WTC11 (cell line): ENCODE data around the gene PARVG. TPM values are rescaled to one million over a fixed set of nuclear protein-coding genes. Genes with fewer than 3 reads are reported as not detected.

Experiments
- ATAC-seq: fragments of 200-7000 bp; cut with Tn5 transposase; 2 replicates; pipeline ENCODE4 v1.10.0; 2021; ENCODE audit warnings: mild to moderate bottlenecking, moderate library complexity
- CTCF ChIA-PET: fragments of 300-600 bp; sonication (Branson Sonifier 250); formaldehyde crosslinking; loops from one replicate; lab custom pipeline; 2021; ENCODE audit warnings: antibody characterized with exemption; lab: Charles Lee
- POLR2A ChIA-PET: fragments of 350-600 bp; sonication (Branson Sonifier 250); formaldehyde crosslinking; loops from one replicate; lab custom pipeline; 2021; ENCODE audit warnings: antibody characterized with exemption; lab: Charles Lee
- DNase-seq: peaks from one replicate; pipeline ENCODE4 v3.0.0; 2021; ENCODE audit warnings: low spot score
- H3K27ac Mint-ChIP-seq: 2 replicates; pipeline ENCODE4 v1.8.0; 2021; ENCODE audit warnings: mixed read lengths
- H3K27me3 Mint-ChIP-seq: 2 replicates; pipeline ENCODE4 v1.8.0; 2021; ENCODE audit warnings: low read depth, mild to moderate bottlenecking, moderate library complexity, mixed read lengths
- H3K36me3 Mint-ChIP-seq: 2 replicates; pipeline ENCODE4 v1.8.0; 2021; ENCODE audit warnings: mixed read lengths
- H3K4me1 Mint-ChIP-seq: 2 replicates; pipeline ENCODE4 v1.8.0; 2022; ENCODE audit warnings: mixed read lengths
- H3K4me3 Mint-ChIP-seq: 2 replicates; pipeline ENCODE4 v1.8.0; 2021; ENCODE audit warnings: mild to moderate bottlenecking, moderate library complexity, mixed read lengths
- H3K9me3 Mint-ChIP-seq: 2 replicates; pipeline ENCODE4 v1.8.0; 2021; ENCODE audit warnings: mixed read lengths
- AR ChIP-seq: fragments of 250-450 bp; sonication (Bioruptor Pico); IDR thresholded peaks from 2 replicates; pipeline ENCODE4 v1.9.0; 2021; ENCODE audit warnings: mild to moderate bottlenecking
- ATF3 ChIP-seq: sonication (generic); formaldehyde crosslinking; conservative IDR thresholded peaks from 2 replicates; pipeline ENCODE4 v1.8.1; 2022; ENCODE audit warnings: mild to moderate bottlenecking, missing genetic modification reagents
- ELF4 ChIP-seq: sonication (generic); formaldehyde crosslinking; IDR thresholded peaks from 2 replicates; pipeline ENCODE4 v1.8.1; 2022; ENCODE audit warnings: low read depth, mild to moderate bottlenecking, moderate library complexity, missing genetic modification reagents
- IRF2 ChIP-seq: sonication (generic); formaldehyde crosslinking; IDR thresholded peaks from 2 replicates; pipeline ENCODE4 v1.8.0; 2022; ENCODE audit warnings: low read depth, missing genetic modification reagents, borderline replicate concordance
- JAZF1 ChIP-seq: fragments of 250-450 bp; sonication (Bioruptor Pico); IDR thresholded peaks from 2 replicates; pipeline ENCODE4 v1.9.0; 2021; ENCODE audit warnings: moderate library complexity, mild to moderate bottlenecking, inconsistent platforms
- MLX ChIP-seq: sonication (generic); formaldehyde crosslinking; IDR thresholded peaks from 2 replicates; pipeline ENCODE4 v1.8.1; 2023; ENCODE audit warnings: mild to moderate bottlenecking, missing genetic modification reagents, moderate library complexity
- MYBL2 ChIP-seq: sonication (generic); formaldehyde crosslinking; IDR thresholded peaks from 2 replicates; pipeline ENCODE4 v1.8.1; 2023; ENCODE audit warnings: mild to moderate bottlenecking, moderate library complexity, missing genetic modification reagents
- NR1H2 ChIP-seq: sonication (generic); formaldehyde crosslinking; IDR thresholded peaks from 2 replicates; pipeline ENCODE4 v1.9.0; 2021; ENCODE audit warnings: mild to moderate bottlenecking, moderate library complexity, missing genetic modification reagents
- NR2C2 ChIP-seq: sonication (generic); formaldehyde crosslinking; IDR thresholded peaks from 2 replicates; pipeline ENCODE4 v1.8.0; 2022; ENCODE audit warnings: mild to moderate bottlenecking, missing genetic modification reagents
- NR3C1 ChIP-seq: sonication (generic); formaldehyde crosslinking; conservative IDR thresholded peaks from 2 replicates; pipeline ENCODE4 v1.8.1; 2023; ENCODE audit warnings: low read depth, mild to moderate bottlenecking, missing genetic modification reagents
- RORB ChIP-seq: fragments of 250-450 bp; sonication (Bioruptor Pico); IDR thresholded peaks from 2 replicates; pipeline ENCODE4 v1.9.0; 2021; ENCODE audit warnings: mild to moderate bottlenecking
- SMAD4 ChIP-seq: sonication (generic); formaldehyde crosslinking; IDR thresholded peaks from 2 replicates; pipeline ENCODE4 v1.8.0; 2022; ENCODE audit warnings: mild to moderate bottlenecking, missing genetic modification reagents
- SOX15 ChIP-seq: fragments of 250-450 bp; sonication (Bioruptor Pico); IDR thresholded peaks from 2 replicates; pipeline ENCODE4 v1.9.0; 2021; ENCODE audit warnings: mild to moderate bottlenecking
- TEAD4 ChIP-seq: sonication (generic); formaldehyde crosslinking; IDR thresholded peaks from 2 replicates; pipeline ENCODE4 v1.8.0; 2022; ENCODE audit warnings: mild to moderate bottlenecking, missing genetic modification reagents
- ZMAT4 ChIP-seq: fragments of 250-450 bp; sonication (Bioruptor Pico); IDR thresholded peaks from 2 replicates; pipeline ENCODE4 v1.9.0; 2021; ENCODE audit warnings: mild to moderate bottlenecking
- ZNF121 ChIP-seq: sonication (generic); formaldehyde crosslinking; IDR thresholded peaks from 2 replicates; pipeline ENCODE4 v1.8.0; 2023; ENCODE audit warnings: missing genetic modification reagents
- ZNF138 ChIP-seq: sonication (generic); formaldehyde crosslinking; conservative IDR thresholded peaks from 2 replicates; pipeline ENCODE4 v1.8.1; 2022; ENCODE audit warnings: mild to moderate bottlenecking, moderate library complexity, missing genetic modification reagents
- ZNF416 ChIP-seq: fragments of 250-450 bp; sonication (Bioruptor Pico); IDR thresholded peaks from 2 replicates; pipeline ENCODE4 v1.9.0; 2021; ENCODE audit warnings: mild to moderate bottlenecking, inconsistent platforms
- ZNF423 ChIP-seq: fragments of 250-450 bp; sonication (Bioruptor Pico); IDR thresholded peaks from 2 replicates; pipeline ENCODE4 v2.1.2; 2022; ENCODE audit warnings: mild to moderate bottlenecking, moderate library complexity
- total RNA-seq: library from RNA; stranded (reverse); gene quantifications from 3 replicates; pipeline ENCODE4 v1.2.3, GENCODE V29; 2021
- TF ChIP-seq, protein P1 (sequence below): sonication (generic); formaldehyde crosslinking; IDR thresholded peaks from 2 replicates; pipeline ENCODE4 v1.8.0; 2022; ENCODE audit warnings: mild to moderate bottlenecking, missing genetic modification reagents
- TF ChIP-seq, protein P2 (sequence below): sonication (generic); formaldehyde crosslinking; IDR thresholded peaks from 2 replicates; pipeline ENCODE4 v1.8.1; 2022; ENCODE audit warnings: low read depth, mild to moderate bottlenecking, moderate library complexity, missing genetic modification reagents, borderline replicate concordance
- TF ChIP-seq, protein P3 (sequence below): sonication (generic); formaldehyde crosslinking; IDR thresholded peaks from 2 replicates; pipeline ENCODE4 v1.8.1; 2022; ENCODE audit warnings: missing genetic modification reagents, borderline replicate concordance
- TF ChIP-seq, protein P4 (sequence below): fragments of 250-450 bp; sonication (Bioruptor Pico); IDR thresholded peaks from 2 replicates; pipeline ENCODE4 v1.9.0; 2021; ENCODE audit warnings: moderate library complexity, mild to moderate bottlenecking, inconsistent platforms, borderline replicate concordance
- TF ChIP-seq, protein P5 (sequence below): fragments of 250-450 bp; sonication (Bioruptor Pico); IDR thresholded peaks from 2 replicates; pipeline ENCODE4 v1.8.0; 2021; ENCODE audit warnings: mild to moderate bottlenecking
- TF ChIP-seq, protein P6 (sequence below): sonication (generic); formaldehyde crosslinking; IDR thresholded peaks from 2 replicates; pipeline ENCODE4 v1.8.0; 2022; ENCODE audit warnings: mild to moderate bottlenecking, missing genetic modification reagents
- TF ChIP-seq, protein P7 (sequence below): sonication (generic); formaldehyde crosslinking; IDR thresholded peaks from 2 replicates; pipeline ENCODE4 v1.8.0; 2023; ENCODE audit warnings: missing genetic modification reagents

The PARVG gene
- total RNA-seq, 1 experiment from 2014 or later = 0.94 TPM

- TF ChIP-seq, protein P1, sequence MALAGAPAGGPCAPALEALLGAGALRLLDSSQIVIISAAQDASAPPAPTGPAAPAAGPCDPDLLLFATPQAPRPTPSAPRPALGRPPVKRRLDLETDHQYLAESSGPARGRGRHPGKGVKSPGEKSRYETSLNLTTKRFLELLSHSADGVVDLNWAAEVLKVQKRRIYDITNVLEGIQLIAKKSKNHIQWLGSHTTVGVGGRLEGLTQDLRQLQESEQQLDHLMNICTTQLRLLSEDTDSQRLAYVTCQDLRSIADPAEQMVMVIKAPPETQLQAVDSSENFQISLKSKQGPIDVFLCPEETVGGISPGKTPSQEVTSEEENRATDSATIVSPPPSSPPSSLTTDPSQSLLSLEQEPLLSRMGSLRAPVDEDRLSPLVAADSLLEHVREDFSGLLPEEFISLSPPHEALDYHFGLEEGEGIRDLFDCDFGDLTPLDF = no peak
- TF ChIP-seq ATF3 (CRISPR knock-in tag) (no peak), ELF4 (CRISPR knock-in tag) (no peak), ZNF138 (no peak), NR1H2 (CRISPR knock-in tag) (no peak), NR3C1 (CRISPR knock-in tag) (no peak), AR (CRISPR knock-in tag) (no peak)
- TF ChIP-seq, protein P2, sequence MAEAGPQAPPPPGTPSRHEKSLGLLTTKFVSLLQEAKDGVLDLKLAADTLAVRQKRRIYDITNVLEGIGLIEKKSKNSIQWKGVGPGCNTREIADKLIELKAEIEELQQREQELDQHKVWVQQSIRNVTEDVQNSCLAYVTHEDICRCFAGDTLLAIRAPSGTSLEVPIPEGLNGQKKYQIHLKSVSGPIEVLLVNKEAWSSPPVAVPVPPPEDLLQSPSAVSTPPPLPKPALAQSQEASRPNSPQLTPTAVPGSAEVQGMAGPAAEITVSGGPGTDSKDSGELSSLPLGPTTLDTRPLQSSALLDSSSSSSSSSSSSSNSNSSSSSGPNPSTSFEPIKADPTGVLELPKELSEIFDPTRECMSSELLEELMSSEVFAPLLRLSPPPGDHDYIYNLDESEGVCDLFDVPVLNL (CRISPR knock-in tag) = no peak
- TF ChIP-seq, protein P3, sequence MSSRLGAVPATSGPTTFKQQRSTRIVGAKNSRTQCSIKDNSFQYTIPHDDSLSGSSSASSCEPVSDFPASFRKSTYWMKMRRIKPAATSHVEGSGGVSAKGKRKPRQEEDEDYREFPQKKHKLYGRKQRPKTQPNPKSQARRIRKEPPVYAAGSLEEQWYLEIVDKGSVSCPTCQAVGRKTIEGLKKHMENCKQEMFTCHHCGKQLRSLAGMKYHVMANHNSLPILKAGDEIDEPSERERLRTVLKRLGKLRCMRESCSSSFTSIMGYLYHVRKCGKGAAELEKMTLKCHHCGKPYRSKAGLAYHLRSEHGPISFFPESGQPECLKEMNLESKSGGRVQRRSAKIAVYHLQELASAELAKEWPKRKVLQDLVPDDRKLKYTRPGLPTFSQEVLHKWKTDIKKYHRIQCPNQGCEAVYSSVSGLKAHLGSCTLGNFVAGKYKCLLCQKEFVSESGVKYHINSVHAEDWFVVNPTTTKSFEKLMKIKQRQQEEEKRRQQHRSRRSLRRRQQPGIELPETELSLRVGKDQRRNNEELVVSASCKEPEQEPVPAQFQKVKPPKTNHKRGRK = no peak
- TF ChIP-seq, protein P4, sequence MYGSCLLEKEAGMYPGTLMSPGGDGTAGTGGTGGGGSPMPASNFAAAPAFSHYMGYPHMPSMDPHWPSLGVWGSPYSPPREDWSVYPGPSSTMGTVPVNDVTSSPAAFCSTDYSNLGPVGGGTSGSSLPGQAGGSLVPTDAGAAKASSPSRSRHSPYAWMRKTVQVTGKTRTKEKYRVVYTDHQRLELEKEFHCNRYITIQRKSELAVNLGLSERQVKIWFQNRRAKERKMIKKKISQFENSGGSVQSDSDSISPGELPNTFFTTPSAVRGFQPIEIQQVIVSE (CRISPR knock-in tag) = no peak
- TF ChIP-seq, protein P5, sequence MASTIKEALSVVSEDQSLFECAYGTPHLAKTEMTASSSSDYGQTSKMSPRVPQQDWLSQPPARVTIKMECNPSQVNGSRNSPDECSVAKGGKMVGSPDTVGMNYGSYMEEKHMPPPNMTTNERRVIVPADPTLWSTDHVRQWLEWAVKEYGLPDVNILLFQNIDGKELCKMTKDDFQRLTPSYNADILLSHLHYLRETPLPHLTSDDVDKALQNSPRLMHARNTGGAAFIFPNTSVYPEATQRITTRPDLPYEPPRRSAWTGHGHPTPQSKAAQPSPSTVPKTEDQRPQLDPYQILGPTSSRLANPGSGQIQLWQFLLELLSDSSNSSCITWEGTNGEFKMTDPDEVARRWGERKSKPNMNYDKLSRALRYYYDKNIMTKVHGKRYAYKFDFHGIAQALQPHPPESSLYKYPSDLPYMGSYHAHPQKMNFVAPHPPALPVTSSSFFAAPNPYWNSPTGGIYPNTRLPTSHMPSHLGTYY = no peak
Observed at GRCh38 chr22:44196241-44196640, 15.5 kb downstream of the PARVG start (continued).

DNA sequence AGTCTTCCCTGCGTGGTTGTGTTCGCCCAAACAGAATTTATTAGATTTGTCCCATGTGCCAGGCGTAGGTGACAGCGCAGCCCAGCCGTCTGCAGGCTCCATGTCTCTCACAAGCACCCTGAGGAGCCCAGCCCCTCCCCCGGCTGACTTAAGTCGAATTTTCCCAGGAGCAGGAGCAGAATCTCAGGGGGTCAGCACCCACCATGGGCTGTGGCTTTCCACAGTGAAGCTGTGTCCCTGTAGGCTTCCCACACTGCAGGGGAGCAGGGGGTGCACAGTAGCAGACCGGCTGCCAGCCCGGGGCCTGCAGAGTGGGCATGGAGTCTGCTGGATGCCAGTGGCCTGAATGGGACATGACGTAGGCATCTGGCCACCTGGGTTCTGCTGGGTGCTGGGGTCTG, 16.0 kb downstream of the PARVG start:
- no peaks in the 10 kb centered on the region for H3K36me3 Mint-ChIP-seq
- no peak for DNase-seq
- no peak overlapping the region for H3K27ac Mint-ChIP-seq
- no peaks in the 10 kb centered on the region for H3K27me3 Mint-ChIP-seq
- ChIA-PET POLR2A (no interaction called here), CTCF (interaction anchor here (0.7 to 1.4 kb wide), 2 partner anchors 111 to 173 kb away, joined by 3 read pairs; no protein-coding TSS in a partner anchor)
- no peak for TF ChIP-seq ZNF416
- no peak for TF ChIP-seq ZNF138
- no peak for TF ChIP-seq JAZF1 (CRISPR knock-in tag)
- TF ChIP-seq NR2C2 (CRISPR knock-in tag) = no peak
- no peak for TF ChIP-seq ZNF121 (CRISPR knock-in tag)
- TF ChIP-seq, protein P6, sequence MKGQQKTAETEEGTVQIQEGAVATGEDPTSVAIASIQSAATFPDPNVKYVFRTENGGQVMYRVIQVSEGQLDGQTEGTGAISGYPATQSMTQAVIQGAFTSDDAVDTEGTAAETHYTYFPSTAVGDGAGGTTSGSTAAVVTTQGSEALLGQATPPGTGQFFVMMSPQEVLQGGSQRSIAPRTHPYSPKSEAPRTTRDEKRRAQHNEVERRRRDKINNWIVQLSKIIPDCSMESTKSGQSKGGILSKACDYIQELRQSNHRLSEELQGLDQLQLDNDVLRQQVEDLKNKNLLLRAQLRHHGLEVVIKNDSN (CRISPR knock-in tag) = no peak
- TF ChIP-seq, protein P7, sequence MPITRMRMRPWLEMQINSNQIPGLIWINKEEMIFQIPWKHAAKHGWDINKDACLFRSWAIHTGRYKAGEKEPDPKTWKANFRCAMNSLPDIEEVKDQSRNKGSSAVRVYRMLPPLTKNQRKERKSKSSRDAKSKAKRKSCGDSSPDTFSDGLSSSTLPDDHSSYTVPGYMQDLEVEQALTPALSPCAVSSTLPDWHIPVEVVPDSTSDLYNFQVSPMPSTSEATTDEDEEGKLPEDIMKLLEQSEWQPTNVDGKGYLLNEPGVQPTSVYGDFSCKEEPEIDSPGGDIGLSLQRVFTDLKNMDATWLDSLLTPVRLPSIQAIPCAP (CRISPR knock-in tag) = no peak
- TF ChIP-seq IRF2 (CRISPR knock-in tag) = no peak
- TF ChIP-seq TEAD4 = no peak
- TF ChIP-seq RORB = no peak
- no peak for TF ChIP-seq MLX
- TF ChIP-seq ZNF423 = no peak
- no peak for TF ChIP-seq SOX15 (CRISPR knock-in tag)
- TF ChIP-seq MYBL2 (CRISPR knock-in tag) = no peak
- no peak for TF ChIP-seq ZMAT4
- no peak for TF ChIP-seq SMAD4
- no peak overlapping the region for H3K4me3 Mint-ChIP-seq
- no peak for ATAC-seq
- H3K4me1 Mint-ChIP-seq = peaks cover 5% of the 10 kb centered on the region; the same call in 1 of the 2 replicates
- H3K9me3 Mint-ChIP-seq = peaks cover 11% of the 10 kb centered on the region
